SU-DHL-6 (cell line): ENCODE data around the gene SLC5A2.

Experiments used
- H2AFZ ChIP-seq: fragments of 200-600 bp; sonication (generic); 2 replicates; pipeline ENCODE4 v1.6.1; 2014; ENCODE audit warnings: low read depth, mild to moderate bottlenecking, moderate library complexity, mixed read lengths, antibody characterized with exemption, low read length; ENCODE audit not compliant: severe bottlenecking
- H3F3A ChIP-seq: fragments of 200-600 bp; shearing (Covaris generic); 2 replicates; pipeline ENCODE4 v1.6.0; 2016; ENCODE audit warnings: antibody characterized with exemption, mild to moderate bottlenecking; ENCODE audit not compliant: insufficient read depth
- H3K27ac ChIP-seq: fragments of 200-600 bp; sonication (generic); 2 replicates; pipeline ENCODE4 v1.5.1; 2016; ENCODE audit warnings: low read depth, mild to moderate bottlenecking, low read length, moderate library complexity, mixed read lengths
- H3K27me3 ChIP-seq: fragments of 200-600 bp; sonication (generic), shearing (Covaris generic); 2 replicates; pipeline ENCODE4 v1.6.0; 2014; ENCODE audit warnings: mild to moderate bottlenecking, low read length
- H3K36me3 ChIP-seq: fragments of 200-600 bp; sonication (generic); 2 replicates; pipeline ENCODE4 v1.6.1; 2014; ENCODE audit warnings: mild to moderate bottlenecking, low read length, mixed read lengths
- H3K4me2 ChIP-seq: fragments of 300-600, 200-600 bp; shearing (Covaris generic), sonication (generic); 2 replicates; pipeline ENCODE4 v1.6.0; 2014; ENCODE audit warnings: low read length, low read depth, mild to moderate bottlenecking; ENCODE audit not compliant: poor library complexity, severe bottlenecking
- H3K4me3 ChIP-seq: fragments of 200-600 bp; sonication (generic); 2 replicates; pipeline ENCODE4 v1.5.1; 2014; ENCODE audit warnings: antibody characterized with exemption, low read length, mild to moderate bottlenecking, mixed read lengths; ENCODE audit not compliant: insufficient read depth, poor library complexity, severe bottlenecking
- H3K79me2 ChIP-seq: fragments of 200-600 bp; sonication (generic); 2 replicates; pipeline ENCODE4 v1.6.1; 2014; ENCODE audit warnings: mild to moderate bottlenecking, low read length, moderate library complexity; ENCODE audit not compliant: insufficient read depth
- H3K9ac ChIP-seq: fragments of 200-600 bp; sonication (generic); 2 replicates; pipeline ENCODE4 v1.7.0; 2014; ENCODE audit warnings: mild to moderate bottlenecking, low read length
- H3K9me2 ChIP-seq: fragments of 200-600 bp; sonication (generic); replicated peaks from 2 replicates; pipeline ENCODE4 v1.6.1; 2014; ENCODE audit warnings: low read length; ENCODE audit not compliant: insufficient read depth
- H3K9me3 ChIP-seq: fragments of 200-600 bp; sonication (generic); 2 replicates; pipeline ENCODE4 v1.6.1; 2014; ENCODE audit warnings: low read length, mixed read lengths; ENCODE audit not compliant: insufficient read depth
- H4K20me1 ChIP-seq: fragments of 200-600 bp; sonication (generic); 2 replicates; pipeline ENCODE4 v1.6.1; 2014; ENCODE audit warnings: low read depth, mild to moderate bottlenecking, antibody characterized with exemption, low read length, moderate library complexity, mixed read lengths
- CTCF ChIP-seq: fragments of 200-600 bp; sonication (generic); IDR thresholded peaks from one replicate; pipeline ENCODE4 v1.5.1; 2017; ENCODE audit warnings: antibody characterized with exemption, mild to moderate bottlenecking, low read length, moderate library complexity; ENCODE audit not compliant: insufficient read depth, poor library complexity, severe bottlenecking
- EZH2phosphoT487 ChIP-seq: fragments of 200-600 bp; sonication (generic), shearing (Covaris generic); conservative IDR thresholded peaks from 2 replicates; pipeline ENCODE4 v1.6.1; 2018; ENCODE audit warnings: mild to moderate bottlenecking, antibody characterized with exemption, low read length, moderate library complexity, mixed read lengths

The SLC5A2 gene

GRCh38 chr16:31471875-31472708, 10.8 kb upstream of the SLC5A2 start, which contains the start of gene TGFB1I1:
Gene TGFB1I1 (plus strand): TSS chr16:31472152. CDS start chr16:31472189, 37 bp downstream.
- Histone ChIP-seq H3K4me3 (no peak within 1 kb of the TSS), H3K27me3 (no peaks in the 10 kb centered on the region), H3K36me3 (no peaks in the 10 kb centered on the region), H3K9me3 (no peaks in the 10 kb centered on the region), H3K9ac (no peak within 1 kb of the TSS), H3F3A (no peaks in the 10 kb centered on the region), H3K79me2 (no peaks in the 10 kb centered on the region), H3K9me2 (no peaks in the 10 kb centered on the region), H2AFZ (no peak within 1 kb of the TSS), H4K20me1 (no peaks in the 10 kb centered on the region), H3K27ac (no peak within 1 kb of the TSS), H3K4me2 (no peak within 1 kb of the TSS)
- TF ChIP-seq EZH2phosphoT487: no peak

DNA sequence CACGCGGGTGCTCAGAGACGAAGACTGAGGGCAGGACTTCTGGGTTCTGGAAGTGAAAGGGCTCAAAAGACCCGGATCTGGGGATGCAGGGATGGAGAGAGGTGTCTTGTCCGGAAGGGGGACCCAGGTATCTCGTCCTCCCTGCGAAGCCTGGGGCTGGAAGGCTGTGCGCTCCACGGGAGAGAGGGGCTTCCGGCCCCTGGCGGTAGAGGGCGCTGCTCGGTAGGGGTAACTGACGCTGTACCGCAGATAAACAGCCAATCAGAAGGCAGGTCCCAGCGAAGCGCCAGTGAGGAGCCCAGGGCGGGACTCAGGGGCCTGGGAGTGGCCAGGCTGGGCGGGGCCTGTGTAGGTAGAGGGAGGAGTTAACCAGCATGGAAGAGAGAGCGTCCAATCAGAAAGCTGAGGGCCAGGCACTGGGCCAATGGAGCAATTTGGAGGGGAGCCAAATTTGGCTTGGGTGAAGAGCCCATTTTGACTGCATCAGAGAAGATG, 10.2 kb upstream of the SLC5A2 start:
- Histone ChIP-seq H2AFZ (no peak overlapping the region), H3K9ac (no peak overlapping the region), H3F3A (no peaks in the 10 kb centered on the region), H4K20me1 (no peaks in the 10 kb centered on the region), H3K9me2 (no peaks in the 10 kb centered on the region), H3K79me2 (no peaks in the 10 kb centered on the region), H3K4me2 (no peak overlapping the region), H3K27ac (no peak overlapping the region), H3K36me3 (no peaks in the 10 kb centered on the region), H3K9me3 (no peaks in the 10 kb centered on the region), H3K4me3 (no peak overlapping the region), H3K27me3 (no peaks in the 10 kb centered on the region)
- TF ChIP-seq EZH2phosphoT487 (no peak), CTCF (no peak)

DNA sequence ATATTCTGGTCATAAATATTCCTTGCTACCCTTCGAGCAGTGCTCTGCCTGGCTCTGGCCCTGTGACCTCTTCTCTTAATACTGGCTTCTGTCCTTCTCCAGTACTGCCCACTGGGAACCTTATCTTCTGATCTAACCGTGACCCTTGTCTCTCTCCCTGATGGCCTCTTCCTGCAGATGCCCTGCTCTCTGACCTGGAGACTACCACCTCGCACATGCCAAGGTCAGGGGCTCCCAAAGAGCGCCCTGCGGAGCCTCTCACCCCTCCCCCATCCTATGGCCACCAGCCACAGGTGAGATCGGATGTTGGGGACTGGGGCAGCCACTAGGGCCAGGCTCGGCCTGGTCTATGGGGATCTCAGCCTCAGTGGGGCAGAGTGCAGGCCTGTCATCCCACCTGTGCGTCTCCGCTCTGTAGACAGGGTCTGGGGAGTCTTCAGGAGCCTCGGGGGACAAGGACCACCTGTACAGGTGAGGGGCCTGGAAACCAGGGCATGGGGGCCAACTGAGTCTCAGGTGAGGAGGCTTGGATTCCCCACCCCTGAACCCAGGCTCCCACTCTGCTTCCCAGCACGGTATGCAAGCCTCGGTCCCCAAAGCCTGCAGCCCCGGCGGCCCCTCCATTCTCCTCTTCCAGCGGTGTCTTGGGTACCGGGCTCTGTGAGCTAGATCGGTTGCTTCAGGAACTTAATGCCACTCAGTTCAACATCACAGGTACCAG, 9.5 kb upstream of the SLC5A2 start:
- Histone ChIP-seq H3K27ac (no peak overlapping the region), H3K9me3 (no peaks in the 10 kb centered on the region), H3K9me2 (no peaks in the 10 kb centered on the region), H3K9ac (no peak overlapping the region), H2AFZ (no peak overlapping the region), H3K4me2 (no peak overlapping the region), H3K4me3 (no peak overlapping the region), H3K27me3 (no peaks in the 10 kb centered on the region), H3K79me2 (no peaks in the 10 kb centered on the region), H3F3A (no peaks in the 10 kb centered on the region), H3K36me3 (no peaks in the 10 kb centered on the region), H4K20me1 (no peaks in the 10 kb centered on the region)
- TF ChIP-seq EZH2phosphoT487: no peak
- no peak for TF ChIP-seq CTCF
